Keratinocyte (primary cell): ENCODE data around the gene USP28. TPM values are rescaled to one million over a fixed set of nuclear protein-coding genes. Genes with fewer than 3 reads are reported as not detected.

Experiments
- DNase-seq: peaks from one replicate; pipeline ENCODE4 v3.0.0-alpha.2; 2011; ENCODE audit warnings: low read depth, missing footprints, low spot score
- FAIRE-seq: peaks from 2 replicates; lab custom pipeline; 2011; peaks lifted over from hg19 to GRCh38; lab: Jason Lieb, UNC
- H2AFZ ChIP-seq: 2 replicates; pipeline ENCODE4 v1.6.0; 2012; ENCODE audit warnings: low read length, control low read depth, inconsistent platforms; ENCODE audit not compliant: control insufficient read depth
- H3K27ac ChIP-seq: 2 replicates; pipeline ENCODE4 v1.5.1; 2011; ENCODE audit warnings: low read length; ENCODE audit not compliant: control insufficient read depth, insufficient read depth
- H3K27me3 ChIP-seq: 3 replicates; pipeline ENCODE4 v1.6.0; 2011; ENCODE audit warnings: low read length; ENCODE audit not compliant: control insufficient read depth, insufficient read depth; ENCODE audit errors: extremely low read depth
- H3K36me3 ChIP-seq, 2 experiments: 2 replicates in 1 of 2; 3 replicates in 1 of 2; pipeline ENCODE4 v1.5.1; 2011; ENCODE audit warnings: low read length in 2 of 2, mild to moderate bottlenecking in 1 of 2; ENCODE audit not compliant: control insufficient read depth in 2 of 2, insufficient read depth in 2 of 2; ENCODE audit errors: extremely low read depth in 1 of 2
- H3K4me1 ChIP-seq: 3 replicates; pipeline ENCODE4 v1.5.1; 2011; ENCODE audit warnings: low read length; ENCODE audit not compliant: control insufficient read depth, insufficient read depth; ENCODE audit errors: extremely low read depth
- H3K4me2 ChIP-seq: 3 replicates; pipeline ENCODE4 v1.6.0; 2011; ENCODE audit warnings: low read depth, low read length; ENCODE audit not compliant: control insufficient read depth, insufficient read depth; ENCODE audit errors: extremely low read depth
- H3K4me3 ChIP-seq, 3 experiments: fragments of 200-600 bp in 1 of 3; sonication (generic) in 1 of 3; 2 replicates in 2 of 3; 3 replicates in 1 of 3; pipeline ENCODE4 v1.5.1; 2011 to 2016; ENCODE audit warnings: low read length in 3 of 3, mild to moderate bottlenecking in 3 of 3, control low read depth in 2 of 3, inconsistent platforms in 1 of 3, low read depth in 1 of 3, mixed read lengths in 1 of 3, mixed run types in 1 of 3, moderate library complexity in 1 of 3; ENCODE audit not compliant: control insufficient read depth in 2 of 3, insufficient read depth in 2 of 3; ENCODE audit errors: extremely low read depth in 1 of 3
- H3K79me2 ChIP-seq: 2 replicates; pipeline ENCODE4 v1.6.0; 2012; ENCODE audit warnings: low read length; ENCODE audit not compliant: control insufficient read depth, insufficient read depth
- H3K9ac ChIP-seq: 3 replicates; pipeline ENCODE4 v1.6.0; 2011; ENCODE audit warnings: low read length; ENCODE audit not compliant: control insufficient read depth, insufficient read depth; ENCODE audit errors: extremely low read depth
- H3K9me1 ChIP-seq: 3 replicates; pipeline ENCODE4 v1.6.0; 2011; ENCODE audit warnings: low read length; ENCODE audit not compliant: control insufficient read depth, insufficient read depth; ENCODE audit errors: extremely low read depth
- H3K9me3 ChIP-seq: 2 replicates; pipeline ENCODE4 v1.5.1; 2012; ENCODE audit warnings: low read depth, low read length; ENCODE audit not compliant: control insufficient read depth
- H4K20me1 ChIP-seq: 3 replicates; pipeline ENCODE4 v1.6.0; 2011; ENCODE audit warnings: low read length; ENCODE audit not compliant: control insufficient read depth, insufficient read depth; ENCODE audit errors: extremely low read depth
- CTCF ChIP-seq, 3 experiments: IDR thresholded peaks in 1 of 3; conservative IDR thresholded peaks in 1 of 3; optimal IDR thresholded peaks in 1 of 3; 2 replicates in 2 of 3; 3 replicates in 1 of 3; pipeline versions ENCODE3 to v1.5.1; 2011; ENCODE audit warnings: low read length in 3 of 3, mild to moderate bottlenecking in 3 of 3, moderate library complexity in 2 of 3, control low read depth in 1 of 3, inconsistent platforms in 1 of 3; ENCODE audit not compliant: insufficient read depth in 2 of 3; ENCODE audit errors: extremely low read depth in 1 of 3
- EZH2 ChIP-seq: IDR thresholded peaks from one replicate; pipeline ENCODE4 v1.6.1; 2012; ENCODE audit warnings: inconsistent platforms, mild to moderate bottlenecking, low read length, moderate library complexity
- dilution Hi-C: fragments of 300-500 bp; cut with MboI; formaldehyde crosslinking; loops from one replicate; pipeline ENCODE4 v1.7.0; 2020; ENCODE audit warnings: low sequenced_read_pairs; ENCODE audit not compliant: extremely low pct_ligation_motif_present
- polyA plus RNA-seq, 5 experiments: library from polyadenylated mRNA; depleted of rRNA in 3 of 5; stranded (reverse) in 3 of 5; stranded (forward) in 1 of 5; unstranded in 1 of 5; fragments of >200 nt; gene quantifications; 1 replicate in 1 of 5; 2 replicates in 3 of 5; 3 replicates in 1 of 5; pipeline versions ENCODE4 v1.2.1 to v1.2.3, GENCODE V29; 2011 to 2012; ENCODE audit warnings: missing spikeins in 2 of 5, low read depth in 1 of 5, low replicate concordance in 1 of 5

Gene USP28
- polyA plus RNA-seq, 1 donor (not counting 4 experiments of a cell fraction or from before 2014, with no cell fraction given) = 37.4 TPM

GRCh38 chr11:113874096-113874495, 1.3 kb downstream of the USP28 start:
- FAIRE-seq (no peak), DNase-seq (no peak)
- no peak overlapping the region for H3K27ac ChIP-seq
- H3K9me3 ChIP-seq = no peaks in the 10 kb centered on the region
- peak overlapping the region; percentile 92 for H3K4me2 ChIP-seq
- no peak overlapping the region for H2AFZ ChIP-seq
- peak overlapping the region; percentile 72 to 93 (median 81) for H3K4me3 ChIP-seq
- H3K4me1 ChIP-seq = peaks cover 10% of the 10 kb centered on the region
- no peaks in the 10 kb centered on the region for H4K20me1 ChIP-seq
- TF ChIP-seq CTCF (optimal IDR thresholded peaks at IDR 0.05 in 1 of 3, IDR thresholded peaks at IDR 0.05 in 1 of 3, conservative IDR thresholded peaks at IDR 0.05 in 1 of 3; ENCODE audit: extremely low read depth in 1 of 3, insufficient read depth in 2 of 3, low read length in 3 of 3) (no peak), EZH2 (no peak)
- no peak overlapping the region for H3K9ac ChIP-seq
- H3K27me3 ChIP-seq = no peaks in the 10 kb centered on the region
- H3K9me1 ChIP-seq = no peaks in the 10 kb centered on the region
- H3K79me2 ChIP-seq = peaks cover 10% of the 10 kb centered on the region
- dilution Hi-C loops = no loop called here
- H3K36me3 ChIP-seq = peaks cover 0 to 1% of the 10 kb centered on the region in 2 experiments

GRCh38 chr11:113873236-113873626, 2.1 kb downstream of the USP28 start:
- Histone ChIP-seq H3K4me3 (no peak overlapping the region), H3K27me3 (no peaks in the 10 kb centered on the region), H3K79me2 (peaks cover 10% of the 10 kb centered on the region), H3K27ac (no peak overlapping the region), H3K9me1 (no peaks in the 10 kb centered on the region), H3K9ac (no peak overlapping the region), H3K36me3 (peaks cover 0 to 1% of the 10 kb centered on the region in 2 experiments), H3K4me2 (peak overlapping the region; percentile 48), H4K20me1 (no peaks in the 10 kb centered on the region), H2AFZ (no peak overlapping the region), H3K4me1 (peaks cover 10% of the 10 kb centered on the region), H3K9me3 (no peaks in the 10 kb centered on the region)
- TF ChIP-seq EZH2 (no peak), CTCF (optimal IDR thresholded peaks at IDR 0.05 in 1 of 3, IDR thresholded peaks at IDR 0.05 in 1 of 3, conservative IDR thresholded peaks at IDR 0.05 in 1 of 3; ENCODE audit: extremely low read depth in 1 of 3, insufficient read depth in 2 of 3, low read length in 3 of 3) (no peak)
- no peak for FAIRE-seq
- DNase-seq = no peak
- dilution Hi-C loops = no loop called here
